ENCODE measurements around the gene FABP6. TPM values are rescaled to one million over a fixed set of nuclear protein-coding genes. Genes with fewer than 3 reads are reported as not detected.

FABP6 gene
- total RNA-seq, 1 donor from 2014 or later, result not detected

DNA sequence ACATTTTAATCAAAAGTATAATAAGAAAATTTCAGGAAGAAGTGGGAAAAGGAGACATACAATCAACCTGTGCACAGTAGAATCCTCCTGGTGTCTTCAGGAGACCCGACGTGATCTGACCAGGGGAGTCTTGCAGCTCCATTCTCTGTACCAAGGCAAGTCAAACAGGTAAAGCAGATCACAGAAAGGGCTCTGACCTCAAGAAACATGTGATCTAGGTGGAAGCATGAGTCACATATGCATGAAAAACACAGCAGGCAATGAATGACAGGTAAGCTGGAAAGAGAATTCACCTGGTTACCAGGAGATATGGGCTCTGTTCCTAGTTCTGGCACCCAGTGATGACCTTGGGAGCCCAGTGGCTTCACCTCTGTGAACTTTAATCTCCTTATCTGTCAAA, 19.4 kb upstream of the FABP6 start:
- peak; percentile 88 for DNase-seq (ENCODE audit: low read depth)
- FAIRE-seq, result no peak
- no peak for TF ChIP-seq CTCF (IDR thresholded peaks at IDR 0.05; ENCODE audit: insufficient read depth, low read length, severe bottlenecking)

GRCh38 chr5:160210606-160211005, 18.7 kb upstream of the FABP6 start:
- no peaks in the 10 kb centered on the region for H3K27me3 ChIP-seq (ENCODE audit: control insufficient read depth, insufficient read depth, low read length)
- H3K36me3 ChIP-seq (ENCODE audit: control insufficient read depth, insufficient read depth, low read length), result no peaks in the 10 kb centered on the region
- H3K4me3 ChIP-seq (ENCODE audit: low read depth, low read length), result no peak overlapping the region
- DNase-seq (ENCODE audit: low read depth), result no peak
- no peak for FAIRE-seq
- TF ChIP-seq CTCF (IDR thresholded peaks at IDR 0.05; ENCODE audit: insufficient read depth, low read length, severe bottlenecking), result no peak

More for the DNA sequence above, 19.4 kb upstream of the FABP6 start:
- Histone ChIP-seq H3K36me3 (ENCODE audit: control insufficient read depth, insufficient read depth, low read length) (no peaks in the 10 kb centered on the region), H3K27me3 (ENCODE audit: control insufficient read depth, insufficient read depth, low read length) (no peaks in the 10 kb centered on the region), H3K4me3 (ENCODE audit: low read depth, low read length) (no peak overlapping the region)

- no peaks in the 10 kb centered on the region for H3K27me3 ChIP-seq (ENCODE audit: control insufficient read depth, insufficient read depth, low read length)
- TF ChIP-seq CTCF (IDR thresholded peaks at IDR 0.05; ENCODE audit: insufficient read depth, low read length, severe bottlenecking), result no peak
- H3K36me3 ChIP-seq (ENCODE audit: control insufficient read depth, insufficient read depth, low read length), result no peaks in the 10 kb centered on the region
- no peak overlapping the region for H3K4me3 ChIP-seq (ENCODE audit: low read depth, low read length)
- FAIRE-seq, result no peak
- no peak for DNase-seq (ENCODE audit: low read depth)
Observed at GRCh38 chr5:160211352-160211751, 18.0 kb upstream of the FABP6 start.

GRCh38 chr5:160213537-160213936, 15.8 kb upstream of the FABP6 start:
- DNase-seq (ENCODE audit: low read depth), result peak; percentile 61
- Histone ChIP-seq H3K27me3 (ENCODE audit: control insufficient read depth, insufficient read depth, low read length) (no peaks in the 10 kb centered on the region), H3K4me3 (ENCODE audit: low read depth, low read length) (no peak overlapping the region), H3K36me3 (ENCODE audit: control insufficient read depth, insufficient read depth, low read length) (no peaks in the 10 kb centered on the region)
- FAIRE-seq, result no peak
- TF ChIP-seq CTCF (IDR thresholded peaks at IDR 0.05; ENCODE audit: insufficient read depth, low read length, severe bottlenecking), result no peak

- FAIRE-seq (no peak), DNase-seq (ENCODE audit: low read depth) (no peak)
- Histone ChIP-seq H3K4me3 (ENCODE audit: low read depth, low read length) (no peak overlapping the region), H3K27me3 (ENCODE audit: control insufficient read depth, insufficient read depth, low read length) (no peaks in the 10 kb centered on the region), H3K36me3 (ENCODE audit: control insufficient read depth, insufficient read depth, low read length) (no peaks in the 10 kb centered on the region)
- no peak for TF ChIP-seq CTCF (IDR thresholded peaks at IDR 0.05; ENCODE audit: insufficient read depth, low read length, severe bottlenecking)
Observed at GRCh38 chr5:160219356-160219755, 9.9 kb upstream of the FABP6 start.

DNA sequence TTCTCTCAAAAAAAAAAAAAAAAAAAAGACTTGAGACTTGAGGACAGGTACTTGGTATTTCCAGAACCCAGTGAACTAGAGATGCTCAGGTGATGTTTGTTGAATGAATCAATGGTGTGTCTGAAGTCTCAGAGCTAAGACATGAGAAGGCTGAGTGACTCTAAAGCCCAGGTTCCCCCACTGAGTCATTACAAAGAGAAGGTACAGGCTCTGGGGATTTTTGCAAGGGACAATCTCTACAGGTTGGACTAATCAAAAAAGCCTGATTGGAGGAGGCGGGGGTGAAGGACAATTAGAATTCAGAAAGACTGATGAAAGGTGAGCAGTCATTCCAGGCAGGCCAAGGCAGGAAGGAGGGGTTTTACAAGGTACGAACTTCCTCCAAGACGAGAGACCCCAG, 8.2 kb upstream of the FABP6 start:
- Histone ChIP-seq H3K4me3 (ENCODE audit: low read depth, low read length) (no peak overlapping the region), H3K36me3 (ENCODE audit: control insufficient read depth, insufficient read depth, low read length) (no peaks in the 10 kb centered on the region), H3K27me3 (ENCODE audit: control insufficient read depth, insufficient read depth, low read length) (no peaks in the 10 kb centered on the region)
- DNase-seq (ENCODE audit: low read depth), result no peak
- TF ChIP-seq CTCF (IDR thresholded peaks at IDR 0.05; ENCODE audit: insufficient read depth, low read length, severe bottlenecking), result no peak
- no peak for FAIRE-seq
